GM23338 (cell line): ENCODE data around the gene CCSER2. TPM values are rescaled to one million over a fixed set of nuclear protein-coding genes. Genes with fewer than 3 reads are reported as not detected.

Experiments
- ATAC-seq: fragments of 200-7000 bp; cut with Tn5 transposase; 3 replicates; pipeline ENCODE4 v1.9.1; 2020
- DNase-seq: peaks from one replicate; pipeline ENCODE4 v3.0.0-alpha.2; 2015; ENCODE audit warnings: low spot score
- H2AFZ ChIP-seq: fragments of 200-600 bp; sonication (generic); 2 replicates; pipeline ENCODE4 v1.8.0; 2016; ENCODE audit warnings: antibody characterized with exemption, mild to moderate bottlenecking, moderate library complexity
- H3F3A ChIP-seq: fragments of 200-600 bp; sonication (generic); replicated peaks from 2 replicates; pipeline ENCODE4 v1.8.0; 2017; ENCODE audit warnings: antibody characterized with exemption, mixed run types, low read depth
- H3K27ac ChIP-seq: fragments of 200-600 bp; sonication (generic); 2 replicates; pipeline ENCODE4 v1.6.1; 2016; ENCODE audit warnings: low read depth
- H3K27me3 ChIP-seq: fragments of 200-600 bp; sonication (generic); 2 replicates; pipeline ENCODE4 v1.8.0; 2016; ENCODE audit warnings: mild to moderate bottlenecking, mixed run types, moderate library complexity; ENCODE audit not compliant: insufficient read depth
- H3K36me3 ChIP-seq: fragments of 200-600 bp; sonication (generic); 2 replicates; pipeline ENCODE4 v1.8.0; 2016; ENCODE audit warnings: mild to moderate bottlenecking; ENCODE audit not compliant: insufficient read depth
- H3K4me1 ChIP-seq: fragments of 200-600 bp; sonication (generic); 2 replicates; pipeline ENCODE4 v1.8.0; 2016; ENCODE audit warnings: mild to moderate bottlenecking, moderate library complexity; ENCODE audit not compliant: insufficient read depth
- H3K4me2 ChIP-seq: fragments of 200-600 bp; sonication (generic); 2 replicates; pipeline ENCODE4 v1.7.1; 2017; ENCODE audit warnings: mixed run types
- H3K4me3 ChIP-seq: fragments of 200-600 bp; sonication (generic); 2 replicates; pipeline ENCODE4 v1.6.1; 2016; ENCODE audit warnings: mixed run types
- H3K79me2 ChIP-seq: fragments of 200-600 bp; sonication (generic); replicated peaks from 2 replicates; pipeline ENCODE4 v1.8.0; 2017; ENCODE audit warnings: mild to moderate bottlenecking; ENCODE audit not compliant: insufficient read depth
- H3K9me2 ChIP-seq: fragments of 200-600 bp; sonication (generic); 2 replicates; pipeline ENCODE4 v1.8.0; 2017; ENCODE audit not compliant: insufficient read depth
- H4K20me1 ChIP-seq: fragments of 200-600 bp; sonication (generic); replicated peaks from 2 replicates; pipeline ENCODE4 v1.8.0; 2017; ENCODE audit warnings: mild to moderate bottlenecking; ENCODE audit not compliant: insufficient read depth
- H3K27ac Mint-ChIP-seq: 2 replicates; pipeline ENCODE4 v1.8.0; 2020; ENCODE audit warnings: inconsistent platforms, mild to moderate bottlenecking, moderate library complexity, mixed read lengths
- H3K27me3 Mint-ChIP-seq: 3 replicates; pipeline ENCODE4 v1.8.0; 2022; ENCODE audit warnings: low read depth, mild to moderate bottlenecking, moderate library complexity, mixed read lengths, inconsistent platforms; ENCODE audit not compliant: insufficient read depth, poor library complexity
- H3K36me3 Mint-ChIP-seq: 3 replicates; pipeline ENCODE4 v1.8.0; 2021; ENCODE audit warnings: low read depth, mild to moderate bottlenecking, inconsistent platforms, moderate library complexity, mixed read lengths
- H3K4me1 Mint-ChIP-seq: 3 replicates; pipeline ENCODE4 v1.8.0; 2020; ENCODE audit warnings: mild to moderate bottlenecking, inconsistent platforms, mixed read lengths
- H3K4me3 Mint-ChIP-seq: 3 replicates; pipeline ENCODE4 v1.8.0; 2021; ENCODE audit warnings: moderate library complexity, mild to moderate bottlenecking, inconsistent platforms, mixed read lengths
- H3K9me3 Mint-ChIP-seq: 3 replicates; pipeline ENCODE4 v1.8.0; 2020; ENCODE audit warnings: moderate library complexity, mild to moderate bottlenecking, inconsistent platforms, mixed read lengths
- CREB1 ChIP-seq: fragments of 250-450 bp; sonication (Bioruptor Pico); IDR thresholded peaks from 2 replicates; pipeline ENCODE4 v1.5.0; 2020; ENCODE audit warnings: low read depth, mild to moderate bottlenecking, moderate library complexity
- EZH2 ChIP-seq: fragments of 200-600 bp; sonication (generic); IDR thresholded peaks from one replicate; pipeline ENCODE4 v1.8.0; 2017; ENCODE audit warnings: antibody characterized with exemption, mild to moderate bottlenecking, low read depth; ENCODE audit not compliant: unreplicated experiment
- EZH2phosphoT487 ChIP-seq: fragments of 200-600 bp; sonication (generic); IDR thresholded peaks from one replicate; pipeline ENCODE4 v1.8.1; 2018; ENCODE audit warnings: antibody characterized with exemption; ENCODE audit not compliant: unreplicated experiment
- JUNB ChIP-seq: IDR thresholded peaks from one replicate; pipeline ENCODE4 v1.6.1; 2016; ENCODE audit warnings: antibody characterized with exemption; ENCODE audit not compliant: unreplicated experiment
- NANOG ChIP-seq: IDR thresholded peaks from 2 replicates; pipeline ENCODE4 v1.6.1; 2016; ENCODE audit warnings: antibody characterized with exemption, borderline replicate concordance
- POLR2AphosphoS5 ChIP-seq: IDR thresholded peaks from 2 replicates; pipeline ENCODE4 v1.6.1; 2016; ENCODE audit warnings: antibody characterized with exemption, low read depth
- STAT1 ChIP-seq: IDR thresholded peaks from one replicate; pipeline ENCODE4 v1.6.1; 2016; ENCODE audit warnings: antibody characterized with exemption; ENCODE audit not compliant: unreplicated experiment
- ZNF114 ChIP-seq: fragments of 250-450 bp; sonication (Bioruptor Pico); IDR thresholded peaks from 2 replicates; pipeline ENCODE4 v1.5.0; 2020; ENCODE audit warnings: mild to moderate bottlenecking, moderate library complexity
- ZNF331 ChIP-seq: fragments of 250-450 bp; sonication (Bioruptor Pico); IDR thresholded peaks from 2 replicates; pipeline ENCODE4 v1.5.0; 2020; ENCODE audit warnings: low read depth, mild to moderate bottlenecking, moderate library complexity
- polyA plus RNA-seq: library from polyadenylated mRNA; unstranded; fragments of >200 nt; fragmentation: Nextera tagmentation; extraction: Ambion mirVana; gene quantifications from 2 replicates; pipeline ENCODE4 v1.2.1, GENCODE V29; 2016
- total RNA-seq: library from RNA; depleted of rRNA; stranded (reverse); fragments of >200 nt; shearing (Covaris generic); gene quantifications from 2 replicates; pipeline ENCODE4 v1.2.3, GENCODE V29; 2014
- TF ChIP-seq, protein P1 (sequence below): IDR thresholded peaks from one replicate; pipeline ENCODE4 v1.6.1; 2018; ENCODE audit warnings: antibody characterized with exemption; ENCODE audit not compliant: unreplicated experiment
- TF ChIP-seq, protein P2 (sequence below), 2 experiments: fragments of 200-600 bp in 1 of 2; sonication (generic) in 1 of 2; conservative IDR thresholded peaks; 2 replicates each; pipeline versions ENCODE4 v1.5.1 to v1.6.1; 2016 to 2017; ENCODE audit warnings: antibody characterized with exemption in 2 of 2, low read depth in 2 of 2, mild to moderate bottlenecking in 2 of 2, moderate library complexity in 1 of 2

The CCSER2 gene
- total and polyA plus RNA-seq, 2 experiments from 2014 or later: 30.6 to 37.2 TPM

DNA sequence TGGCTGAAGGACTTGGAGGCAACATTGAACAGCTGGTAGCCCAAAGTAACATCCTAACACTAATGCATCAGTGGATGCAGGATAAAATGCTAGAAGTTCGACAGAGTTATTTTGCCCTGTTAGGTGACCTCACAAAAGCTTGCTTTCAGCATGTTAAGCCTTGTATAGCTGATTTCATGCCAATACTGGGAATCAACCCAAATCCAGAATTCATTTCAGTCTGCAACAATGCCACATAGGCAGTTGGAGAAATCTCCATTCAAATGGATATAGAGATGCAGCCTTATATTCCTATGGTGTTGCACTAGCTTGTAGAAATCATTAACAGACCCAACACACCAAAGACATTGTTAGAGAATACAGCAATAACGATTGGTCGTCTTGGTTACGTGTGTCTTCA lies 62.9 kb downstream of the CCSER2 start:
- Histone ChIP-seq H3K36me3 (peaks cover 3% of the 10 kb centered on the region; the same call in 1 of the 2 replicates), H3K27ac (no peak overlapping the region), H3K9me2 (no peaks in the 10 kb centered on the region), H2AFZ (no peak overlapping the region), H3K4me2 (no peak overlapping the region; the same call in 1 of the 2 replicates), H3K4me3 (no peak overlapping the region), H3K4me1 (peaks cover 6% of the 10 kb centered on the region; the same call in 1 of the 2 replicates), H3K27me3 (no peaks in the 10 kb centered on the region), H3F3A (no peaks in the 10 kb centered on the region), H3K79me2 (peaks cover 19% of the 10 kb centered on the region), H4K20me1 (no peaks in the 10 kb centered on the region; the same call in 1 of the 2 replicates)
- Mint-ChIP-seq H3K27ac (no peak overlapping the region), H3K9me3 (peaks cover 34% of the 10 kb centered on the region; the same call in 2 of the 3 replicates), H3K4me1 (peaks cover 8% of the 10 kb centered on the region; the same call in 2 of the 3 replicates), H3K27me3 (no peaks in the 10 kb centered on the region), H3K4me3 (no peak overlapping the region), H3K36me3 (peaks cover 43% of the 10 kb centered on the region)
- DNase-seq: no peak
- no peak for ATAC-seq
- TF ChIP-seq EZH2 (no peak), STAT1 (no peak), POLR2AphosphoS5 (no peak), NANOG (no peak), ZNF114 (CRISPR knock-in tag) (no peak), CREB1 (no peak)
- TF ChIP-seq, protein P1, sequence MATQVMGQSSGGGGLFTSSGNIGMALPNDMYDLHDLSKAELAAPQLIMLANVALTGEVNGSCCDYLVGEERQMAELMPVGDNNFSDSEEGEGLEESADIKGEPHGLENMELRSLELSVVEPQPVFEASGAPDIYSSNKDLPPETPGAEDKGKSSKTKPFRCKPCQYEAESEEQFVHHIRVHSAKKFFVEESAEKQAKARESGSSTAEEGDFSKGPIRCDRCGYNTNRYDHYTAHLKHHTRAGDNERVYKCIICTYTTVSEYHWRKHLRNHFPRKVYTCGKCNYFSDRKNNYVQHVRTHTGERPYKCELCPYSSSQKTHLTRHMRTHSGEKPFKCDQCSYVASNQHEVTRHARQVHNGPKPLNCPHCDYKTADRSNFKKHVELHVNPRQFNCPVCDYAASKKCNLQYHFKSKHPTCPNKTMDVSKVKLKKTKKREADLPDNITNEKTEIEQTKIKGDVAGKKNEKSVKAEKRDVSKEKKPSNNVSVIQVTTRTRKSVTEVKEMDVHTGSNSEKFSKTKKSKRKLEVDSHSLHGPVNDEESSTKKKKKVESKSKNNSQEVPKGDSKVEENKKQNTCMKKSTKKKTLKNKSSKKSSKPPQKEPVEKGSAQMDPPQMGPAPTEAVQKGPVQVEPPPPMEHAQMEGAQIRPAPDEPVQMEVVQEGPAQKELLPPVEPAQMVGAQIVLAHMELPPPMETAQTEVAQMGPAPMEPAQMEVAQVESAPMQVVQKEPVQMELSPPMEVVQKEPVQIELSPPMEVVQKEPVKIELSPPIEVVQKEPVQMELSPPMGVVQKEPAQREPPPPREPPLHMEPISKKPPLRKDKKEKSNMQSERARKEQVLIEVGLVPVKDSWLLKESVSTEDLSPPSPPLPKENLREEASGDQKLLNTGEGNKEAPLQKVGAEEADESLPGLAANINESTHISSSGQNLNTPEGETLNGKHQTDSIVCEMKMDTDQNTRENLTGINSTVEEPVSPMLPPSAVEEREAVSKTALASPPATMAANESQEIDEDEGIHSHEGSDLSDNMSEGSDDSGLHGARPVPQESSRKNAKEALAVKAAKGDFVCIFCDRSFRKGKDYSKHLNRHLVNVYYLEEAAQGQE: no peak

DNA sequence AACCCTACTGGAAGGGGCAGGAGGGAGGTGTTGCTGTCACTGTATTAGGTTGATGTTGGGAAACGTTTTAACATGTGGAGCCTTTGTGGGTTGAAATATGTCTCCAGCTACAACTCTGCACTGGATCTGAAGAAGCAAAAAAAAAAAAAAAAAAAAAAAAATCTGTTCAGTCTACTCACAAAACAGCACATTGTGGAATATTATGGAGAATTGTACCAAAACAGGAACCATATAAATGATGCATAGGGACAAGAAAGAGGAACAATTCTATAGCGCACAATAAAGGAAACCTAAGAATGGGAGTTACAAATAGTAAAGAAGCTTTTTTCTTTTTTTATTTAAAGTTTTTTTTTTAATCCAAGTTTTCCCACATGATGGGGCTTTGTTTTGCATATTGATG lies 63.8 kb downstream of the CCSER2 start:
- H3K27me3 Mint-ChIP-seq: no peaks in the 10 kb centered on the region
- Histone ChIP-seq H3K4me3 (no peak overlapping the region), H3K36me3 (peaks cover 3% of the 10 kb centered on the region; the same call in 1 of the 2 replicates), H3K27ac (no peak overlapping the region), H3K4me2 (no peak overlapping the region), H2AFZ (no peak overlapping the region), H3K9me2 (no peaks in the 10 kb centered on the region), H3K79me2 (peaks cover 19% of the 10 kb centered on the region), H3F3A (no peaks in the 10 kb centered on the region), H3K4me1 (peaks cover 10% of the 10 kb centered on the region), H4K20me1 (no peaks in the 10 kb centered on the region; the same call in 1 of the 2 replicates), H3K27me3 (no peaks in the 10 kb centered on the region)
- DNase-seq: no peak
- H3K27ac Mint-ChIP-seq: no peak overlapping the region
- no peak for ATAC-seq
- H3K4me3 Mint-ChIP-seq: no peak overlapping the region
- H3K36me3 Mint-ChIP-seq: peaks cover 38% of the 10 kb centered on the region
- H3K4me1 Mint-ChIP-seq: peaks cover 11% of the 10 kb centered on the region; the same call in 2 of the 3 replicates
- H3K9me3 Mint-ChIP-seq: peaks cover 25% of the 10 kb centered on the region; the same call in 2 of the 3 replicates
- TF ChIP-seq EZH2phosphoT487: no peak
- no peak for TF ChIP-seq STAT1
- TF ChIP-seq CREB1: no peak
- no peak for TF ChIP-seq EZH2
- TF ChIP-seq, protein P2, sequence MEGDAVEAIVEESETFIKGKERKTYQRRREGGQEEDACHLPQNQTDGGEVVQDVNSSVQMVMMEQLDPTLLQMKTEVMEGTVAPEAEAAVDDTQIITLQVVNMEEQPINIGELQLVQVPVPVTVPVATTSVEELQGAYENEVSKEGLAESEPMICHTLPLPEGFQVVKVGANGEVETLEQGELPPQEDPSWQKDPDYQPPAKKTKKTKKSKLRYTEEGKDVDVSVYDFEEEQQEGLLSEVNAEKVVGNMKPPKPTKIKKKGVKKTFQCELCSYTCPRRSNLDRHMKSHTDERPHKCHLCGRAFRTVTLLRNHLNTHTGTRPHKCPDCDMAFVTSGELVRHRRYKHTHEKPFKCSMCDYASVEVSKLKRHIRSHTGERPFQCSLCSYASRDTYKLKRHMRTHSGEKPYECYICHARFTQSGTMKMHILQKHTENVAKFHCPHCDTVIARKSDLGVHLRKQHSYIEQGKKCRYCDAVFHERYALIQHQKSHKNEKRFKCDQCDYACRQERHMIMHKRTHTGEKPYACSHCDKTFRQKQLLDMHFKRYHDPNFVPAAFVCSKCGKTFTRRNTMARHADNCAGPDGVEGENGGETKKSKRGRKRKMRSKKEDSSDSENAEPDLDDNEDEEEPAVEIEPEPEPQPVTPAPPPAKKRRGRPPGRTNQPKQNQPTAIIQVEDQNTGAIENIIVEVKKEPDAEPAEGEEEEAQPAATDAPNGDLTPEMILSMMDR (conservative IDR thresholded peaks at IDR 0.05; ENCODE audit: low read depth in 2 of 2): no peak
- no peak for TF ChIP-seq NANOG
- TF ChIP-seq JUNB: no peak
- no peak for TF ChIP-seq POLR2AphosphoS5
- no peak for TF ChIP-seq ZNF331
- TF ChIP-seq, protein P1: no peak
